ENCODE measurements around the gene STYX. TPM values are rescaled to one million over a fixed set of nuclear protein-coding genes. Genes with fewer than 3 reads are reported as not detected.

Gene STYX
- polyA plus RNA-seq, 1 of the 3 experiments (the other 2 are of a cell fraction): 3.5 TPM

DNA sequence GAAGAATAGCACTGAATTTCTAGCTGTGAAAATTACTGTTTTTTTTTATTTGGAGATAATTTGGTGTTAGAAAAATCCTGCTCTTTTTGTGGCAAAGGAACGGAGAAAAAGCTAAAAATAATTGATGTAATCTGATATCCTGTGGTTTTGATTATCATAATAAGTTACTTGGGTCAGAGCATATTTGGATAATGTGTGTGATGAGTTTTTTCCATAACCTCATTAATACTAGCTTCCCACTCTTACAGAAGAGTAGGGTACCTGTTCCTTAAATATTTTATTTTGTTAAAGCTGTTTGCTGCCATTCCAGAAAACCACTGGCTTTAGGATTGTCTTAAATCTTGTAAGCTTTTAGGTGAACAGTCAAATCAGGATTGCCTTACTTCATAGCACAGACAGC, 18.3 kb upstream of the STYX start:
- Histone ChIP-seq H3K36me3 (replicated peaks in 1 of 2; ENCODE audit: control insufficient read depth in 1 of 2, insufficient read depth in 2 of 2, low read length in 1 of 2) (peaks cover 60 to 86% of the 10 kb centered on the region in 2 experiments), H3K4me1 (ENCODE audit: control insufficient read depth in 1 of 2, insufficient read depth in 2 of 2, low read depth in 1 of 2, low read length in 1 of 2) (peaks cover 9 to 33% of the 10 kb centered on the region in 2 experiments; a peak in 3 of 4 replicates), H3K9me3 (no peaks in the 10 kb centered on the region), H4K20me1 (ENCODE audit: insufficient read depth) (peaks cover 25% of the 10 kb centered on the region), H3K9me2 (no peaks in the 10 kb centered on the region), H3K27me3 (ENCODE audit: insufficient read depth) (no peaks in the 10 kb centered on the region), H3F3A (replicated peaks; ENCODE audit: insufficient read depth) (peaks cover 25% of the 10 kb centered on the region), H3K4me2 (peak overlapping the region; percentile 32; the same call in 1 of the 2 replicates), H3K4me3 (ENCODE audit: low read depth in 2 of 2, low read length in 1 of 2) (no peak overlapping the region), H2AFZ (ENCODE audit: low read depth) (no peak overlapping the region), H3K27ac (ENCODE audit: low read depth in 2 of 2, low read length in 1 of 2) (peak overlapping the region in 1 of 2 experiments; percentile 35; a peak in 2 of 4 replicates), H3K79me2 (ENCODE audit: insufficient read depth) (peaks cover 71% of the 10 kb centered on the region), H3K9ac (peak overlapping the region; percentile 30; the same call in 1 of the 2 replicates)
- no peak for DNase-seq
- POLR2A ChIA-PET: no interaction called here
- CTCF ChIA-PET: interaction anchor here (0.8 to 1.6 kb wide), 3 partner anchors 10 to 17 kb away, joined by 3 to 4 read pairs (median 3); no protein-coding TSS in a partner anchor
- TF ChIP-seq SMC3 (IDR thresholded peaks at IDR 0.05; ENCODE audit: low read depth, low read length) (no peak), SIN3A (IDR thresholded peaks at IDR 0.05; ENCODE audit: borderline replicate concordance, low read depth, low read length) (no peak), EP300 (IDR thresholded peaks at IDR 0.05; ENCODE audit: borderline replicate concordance in 1 of 2, low read depth in 1 of 2, low read length in 1 of 2) (no peak), YY1 (IDR thresholded peaks at IDR 0.05; ENCODE audit: low read depth) (no peak), NRF1 (IDR thresholded peaks at IDR 0.05; ENCODE audit: low read depth, low read length) (no peak), ELF1 (IDR thresholded peaks at IDR 0.05) (no peak)
- TF ChIP-seq, protein P1, sequence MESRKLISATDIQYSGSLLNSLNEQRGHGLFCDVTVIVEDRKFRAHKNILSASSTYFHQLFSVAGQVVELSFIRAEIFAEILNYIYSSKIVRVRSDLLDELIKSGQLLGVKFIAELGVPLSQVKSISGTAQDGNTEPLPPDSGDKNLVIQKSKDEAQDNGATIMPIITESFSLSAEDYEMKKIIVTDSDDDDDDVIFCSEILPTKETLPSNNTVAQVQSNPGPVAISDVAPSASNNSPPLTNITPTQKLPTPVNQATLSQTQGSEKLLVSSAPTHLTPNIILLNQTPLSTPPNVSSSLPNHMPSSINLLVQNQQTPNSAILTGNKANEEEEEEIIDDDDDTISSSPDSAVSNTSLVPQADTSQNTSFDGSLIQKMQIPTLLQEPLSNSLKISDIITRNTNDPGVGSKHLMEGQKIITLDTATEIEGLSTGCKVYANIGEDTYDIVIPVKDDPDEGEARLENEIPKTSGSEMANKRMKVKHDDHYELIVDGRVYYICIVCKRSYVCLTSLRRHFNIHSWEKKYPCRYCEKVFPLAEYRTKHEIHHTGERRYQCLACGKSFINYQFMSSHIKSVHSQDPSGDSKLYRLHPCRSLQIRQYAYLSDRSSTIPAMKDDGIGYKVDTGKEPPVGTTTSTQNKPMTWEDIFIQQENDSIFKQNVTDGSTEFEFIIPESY (IDR thresholded peaks at IDR 0.05; ENCODE audit: borderline replicate concordance, low read depth): no peak
- 24% methylated on average over 1 of the region's 1 CpG for WGBS (ENCODE audit: low lambda C conversion rate)

GRCh38 chr14:52716155-52716554, 13.8 kb upstream of the STYX start:
- Histone ChIP-seq H3K4me2 (no peak overlapping the region), H3K9me3 (no peaks in the 10 kb centered on the region), H3K4me3 (ENCODE audit: low read depth in 2 of 2, low read length in 1 of 2) (no peak overlapping the region), H3F3A (replicated peaks; ENCODE audit: insufficient read depth) (peaks cover 18% of the 10 kb centered on the region), H3K9ac (no peak overlapping the region), H3K9me2 (no peaks in the 10 kb centered on the region), H3K4me1 (ENCODE audit: control insufficient read depth in 1 of 2, insufficient read depth in 2 of 2, low read depth in 1 of 2, low read length in 1 of 2) (peaks cover 0 to 8% of the 10 kb centered on the region in 2 experiments; a peak in 3 of 4 replicates), H3K27ac (ENCODE audit: low read depth in 2 of 2, low read length in 1 of 2) (no peak overlapping the region), H4K20me1 (ENCODE audit: insufficient read depth) (peaks cover 10% of the 10 kb centered on the region), H2AFZ (ENCODE audit: low read depth) (no peak overlapping the region), H3K27me3 (ENCODE audit: insufficient read depth) (no peaks in the 10 kb centered on the region), H3K79me2 (ENCODE audit: insufficient read depth) (peaks cover 39% of the 10 kb centered on the region), H3K36me3 (replicated peaks in 1 of 2; ENCODE audit: control insufficient read depth in 1 of 2, insufficient read depth in 2 of 2, low read length in 1 of 2) (peaks cover 71 to 91% of the 10 kb centered on the region in 2 experiments)
- WGBS (ENCODE audit: low lambda C conversion rate): 98% methylated on average over 6 of the region's 6 CpGs
- no peak for DNase-seq
- ChIA-PET POLR2A (no interaction called here), CTCF (interaction anchor here (1.0 to 2.3 kb wide), 2 partner anchors 9 to 21 kb away, joined by 3 to 5 read pairs; partner anchors contain the start of gene ERO1A)
- TF ChIP-seq RXRA (IDR thresholded peaks at IDR 0.05; ENCODE audit: borderline replicate concordance, low read depth): no peak

Data from SK-N-SH (cell line).